Smooth muscle cell (in vitro differentiated cells): ENCODE results near the gene GRN. TPM values are rescaled to one million over a fixed set of nuclear protein-coding genes. Genes with fewer than 3 reads are reported as not detected.

Experiments used
- DNase-seq: peaks from one replicate; lab custom pipeline; 2025; ENCODE audit not compliant: unreplicated experiment; lab: John Stamatoyannopoulos, UW
- H2AFZ ChIP-seq: fragments of 200-600 bp; sonication (generic); 2 replicates; pipeline ENCODE4 v1.6.0; 2016; ENCODE audit warnings: antibody characterized with exemption, low read depth, mild to moderate bottlenecking
- H3F3A ChIP-seq: fragments of 200-600 bp; sonication (generic); 2 replicates; pipeline ENCODE4 v1.6.0; 2017; ENCODE audit warnings: antibody characterized with exemption, low read depth
- H3K27ac ChIP-seq: fragments of 200-600 bp; sonication (generic); 2 replicates; pipeline ENCODE4 v1.5.1; 2016; ENCODE audit warnings: low read depth, mild to moderate bottlenecking
- H3K27me3 ChIP-seq: fragments of 200-600 bp; sonication (generic); 2 replicates; pipeline ENCODE4 v1.6.1; 2016; ENCODE audit warnings: low read depth, mild to moderate bottlenecking
- H3K36me3 ChIP-seq: fragments of 200-600 bp; sonication (generic); 2 replicates; pipeline ENCODE4 v1.5.1; 2016; ENCODE audit warnings: low read depth
- H3K4me1 ChIP-seq: fragments of 200-600 bp; sonication (generic); 2 replicates; pipeline ENCODE4 v1.5.1; 2016; ENCODE audit warnings: low read depth
- H3K4me2 ChIP-seq: fragments of 200-600 bp; sonication (generic); 2 replicates; pipeline ENCODE4 v1.6.0; 2016; ENCODE audit warnings: mild to moderate bottlenecking
- H3K4me3 ChIP-seq: fragments of 200-600 bp; sonication (generic); 2 replicates; pipeline ENCODE4 v1.5.1; 2016; ENCODE audit warnings: mild to moderate bottlenecking
- H3K79me2 ChIP-seq: fragments of 200-600 bp; sonication (generic); 2 replicates; pipeline ENCODE4 v1.6.0; 2016; ENCODE audit warnings: low read depth, mild to moderate bottlenecking
- H3K9ac ChIP-seq: fragments of 200-600 bp; sonication (generic); 2 replicates; pipeline ENCODE4 v1.6.0; 2016; ENCODE audit warnings: low read depth
- H3K9me3 ChIP-seq: fragments of 200-600 bp; sonication (generic); replicated peaks from 2 replicates; pipeline ENCODE4 v1.5.1; 2016; ENCODE audit warnings: low read depth
- H4K20me1 ChIP-seq: fragments of 200-600 bp; sonication (generic); 2 replicates; pipeline ENCODE4 v1.6.0; 2016; ENCODE audit warnings: low read depth
- CTCF ChIP-seq: fragments of 200-600 bp; sonication (generic); IDR thresholded peaks from 2 replicates; pipeline ENCODE4 v1.5.1; 2017; ENCODE audit warnings: borderline replicate concordance, mild to moderate bottlenecking, antibody characterized with exemption; ENCODE audit not compliant: insufficient read depth, poor library complexity, severe bottlenecking
- WGBS: methylation state at CpG from one replicate; pipeline ENCODE4 v1.1.7; 2016; ENCODE audit warnings: low lambda C conversion rate; 5-methylcytosine and 5-hydroxymethylcytosine counted together
- polyA plus RNA-seq: library from polyadenylated mRNA; unstranded; fragments of >200 nt; fragmentation: Nextera tagmentation; extraction: Ambion mirVana; gene quantifications from 2 replicates; pipeline ENCODE4 v1.2.1, GENCODE V29; 2016
- total RNA-seq: library from RNA; depleted of rRNA; stranded (reverse); fragments of >200 nt; gene quantifications from 2 replicates; pipeline ENCODE4 v1.2.3, GENCODE V29; 2014

The GRN gene
- total and polyA plus RNA-seq, 2 experiments from 2014 or later, result 125 to 338 TPM

- no peak overlapping the region for H3K9ac ChIP-seq
- H3K27ac ChIP-seq, result no peak overlapping the region
- H3K27me3 ChIP-seq, result no peaks in the 10 kb centered on the region
- DNase-seq, result no peak
- no peaks in the 10 kb centered on the region for H3F3A ChIP-seq
- H3K4me3 ChIP-seq, result no peak overlapping the region
- H4K20me1 ChIP-seq, result no peaks in the 10 kb centered on the region
- no peak overlapping the region for H2AFZ ChIP-seq
- TF ChIP-seq CTCF, result no peak
- no peaks in the 10 kb centered on the region for H3K79me2 ChIP-seq
- H3K9me3 ChIP-seq, result no peaks in the 10 kb centered on the region
- no peaks in the 10 kb centered on the region for H3K36me3 ChIP-seq
- WGBS, result over 99% methylated on average over 5 of the region's 5 CpGs
- H3K4me1 ChIP-seq, result no peaks in the 10 kb centered on the region
- no peak overlapping the region for H3K4me2 ChIP-seq
Measured at GRCh38 chr17:44396946-44397345, 51.8 kb downstream of the GRN start.

GRCh38 chr17:44397479-44398440 lies 52.7 kb downstream of the GRN start:
- no peak overlapping the region for H3K27ac ChIP-seq
- no peak overlapping the region for H3K4me3 ChIP-seq
- H3K9me3 ChIP-seq, result no peaks in the 10 kb centered on the region
- no peak for TF ChIP-seq CTCF
- no peaks in the 10 kb centered on the region for H3F3A ChIP-seq
- no peak overlapping the region for H3K9ac ChIP-seq
- WGBS, result 96% methylated on average over 8 of the region's 8 CpGs
- no peaks in the 10 kb centered on the region for H3K4me1 ChIP-seq
- H4K20me1 ChIP-seq, result no peaks in the 10 kb centered on the region
- H3K79me2 ChIP-seq, result no peaks in the 10 kb centered on the region
- no peaks in the 10 kb centered on the region for H3K36me3 ChIP-seq
- no peak overlapping the region for H3K4me2 ChIP-seq
- no peak for DNase-seq
- H3K27me3 ChIP-seq, result no peaks in the 10 kb centered on the region
- H2AFZ ChIP-seq, result no peak overlapping the region

GRCh38 chr17:44398692-44399691 lies 53.9 kb downstream of the GRN start:
- TF ChIP-seq CTCF, result no peak
- WGBS, result 96% methylated on average over 41 of the region's 41 CpGs
- no peak overlapping the region for H3K27ac ChIP-seq
- no peaks in the 10 kb centered on the region for H3K9me3 ChIP-seq
- no peaks in the 10 kb centered on the region for H4K20me1 ChIP-seq
- no peak for DNase-seq
- H3K9ac ChIP-seq, result no peak overlapping the region
- H3K79me2 ChIP-seq, result no peaks in the 10 kb centered on the region
- no peak overlapping the region for H3K4me2 ChIP-seq
- no peaks in the 10 kb centered on the region for H3F3A ChIP-seq
- no peaks in the 10 kb centered on the region for H3K27me3 ChIP-seq
- no peaks in the 10 kb centered on the region for H3K36me3 ChIP-seq
- no peak overlapping the region for H3K4me3 ChIP-seq
- no peaks in the 10 kb centered on the region for H3K4me1 ChIP-seq
- no peak overlapping the region for H2AFZ ChIP-seq
